HFFc6 (cell line): Measurements from ENCODE around the gene ANKRD22. TPM values are rescaled to one million over a fixed set of nuclear protein-coding genes. Genes with fewer than 3 reads are reported as not detected.

Experiments
- DNase-seq: peaks from one replicate; pipeline ENCODE4 v3.0.0-alpha.2; 2018
- H3K27ac Mint-ChIP-seq: 2 replicates; pipeline ENCODE4 v1.8.0; 2020; ENCODE audit warnings: mild to moderate bottlenecking, mixed read lengths
- H3K27me3 Mint-ChIP-seq: 2 replicates; pipeline ENCODE4 v1.8.0; 2021; ENCODE audit warnings: mild to moderate bottlenecking, moderate library complexity, mixed read lengths; ENCODE audit not compliant: insufficient read depth
- H3K36me3 Mint-ChIP-seq: 2 replicates; pipeline ENCODE4 v1.8.0; 2021; ENCODE audit warnings: low read depth, mixed read lengths
- H3K4me1 Mint-ChIP-seq: 2 replicates; pipeline ENCODE4 v1.8.0; 2020; ENCODE audit warnings: low read depth, mixed read lengths
- H3K4me3 Mint-ChIP-seq: 2 replicates; pipeline ENCODE4 v1.8.0; 2020; ENCODE audit warnings: mild to moderate bottlenecking, moderate library complexity, mixed read lengths
- H3K9me3 Mint-ChIP-seq: 2 replicates; pipeline ENCODE4 v1.8.0; 2020; ENCODE audit warnings: mild to moderate bottlenecking, mixed read lengths
- total RNA-seq, 6 experiments: library from RNA; stranded (reverse); fragmentation: NEBNext Ultra II Directional; extraction: Animal tissue kit (Norgen Biotek cat#: 25700); gene quantifications; 2 replicates in 1 of 6; 3 replicates in 5 of 6; pipeline ENCODE4 v1.2.3, GENCODE V29; 2021
- TF ChIP-seq, protein P1 (sequence below): fragments of 200-600 bp; sonication (generic); IDR thresholded peaks from 2 replicates; pipeline ENCODE4 v1.5.0; 2021; ENCODE audit warnings: antibody characterized with exemption, mild to moderate bottlenecking

Gene ANKRD22
- total RNA-seq, 6 experiments from 2014 or later = not detected

DNA sequence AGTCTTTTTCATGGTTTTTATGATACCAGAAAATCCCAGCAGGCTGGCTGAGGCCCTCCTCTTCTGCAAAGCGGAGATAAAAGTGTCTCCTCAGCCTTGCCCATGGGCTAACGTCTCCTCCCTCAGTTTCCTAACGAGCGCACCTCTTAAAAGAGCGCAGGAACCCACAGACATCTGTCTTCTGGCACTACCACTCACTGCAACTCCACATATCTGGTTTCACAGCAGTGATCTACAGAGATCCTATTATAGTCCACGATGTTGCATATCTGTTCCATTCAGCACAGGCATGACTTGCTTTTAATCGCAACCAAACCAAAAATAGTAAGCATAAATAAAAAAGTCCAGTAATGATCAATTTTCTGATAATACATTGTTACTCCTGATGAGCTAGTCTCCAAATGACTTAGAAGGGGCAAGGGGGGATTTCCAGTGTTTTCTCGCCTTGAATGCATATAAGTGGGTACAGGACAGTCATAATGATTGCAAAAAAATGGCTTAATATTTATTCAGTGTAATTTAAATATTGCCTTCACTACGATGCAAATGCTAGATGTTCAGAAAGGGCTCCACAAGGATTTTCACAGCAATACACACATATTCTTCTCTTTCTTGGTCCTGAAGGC is 20.9 kb downstream of the ANKRD22 start:
- H3K36me3 Mint-ChIP-seq = no peaks in the 10 kb centered on the region
- no peak overlapping the region for H3K27ac Mint-ChIP-seq
- H3K4me1 Mint-ChIP-seq = peaks cover 6% of the 10 kb centered on the region; the same call in 1 of the 2 replicates
- H3K9me3 Mint-ChIP-seq = no peaks in the 10 kb centered on the region
- H3K27me3 Mint-ChIP-seq = peaks cover 6% of the 10 kb centered on the region; the same call in 1 of the 2 replicates
- TF ChIP-seq, protein P1, sequence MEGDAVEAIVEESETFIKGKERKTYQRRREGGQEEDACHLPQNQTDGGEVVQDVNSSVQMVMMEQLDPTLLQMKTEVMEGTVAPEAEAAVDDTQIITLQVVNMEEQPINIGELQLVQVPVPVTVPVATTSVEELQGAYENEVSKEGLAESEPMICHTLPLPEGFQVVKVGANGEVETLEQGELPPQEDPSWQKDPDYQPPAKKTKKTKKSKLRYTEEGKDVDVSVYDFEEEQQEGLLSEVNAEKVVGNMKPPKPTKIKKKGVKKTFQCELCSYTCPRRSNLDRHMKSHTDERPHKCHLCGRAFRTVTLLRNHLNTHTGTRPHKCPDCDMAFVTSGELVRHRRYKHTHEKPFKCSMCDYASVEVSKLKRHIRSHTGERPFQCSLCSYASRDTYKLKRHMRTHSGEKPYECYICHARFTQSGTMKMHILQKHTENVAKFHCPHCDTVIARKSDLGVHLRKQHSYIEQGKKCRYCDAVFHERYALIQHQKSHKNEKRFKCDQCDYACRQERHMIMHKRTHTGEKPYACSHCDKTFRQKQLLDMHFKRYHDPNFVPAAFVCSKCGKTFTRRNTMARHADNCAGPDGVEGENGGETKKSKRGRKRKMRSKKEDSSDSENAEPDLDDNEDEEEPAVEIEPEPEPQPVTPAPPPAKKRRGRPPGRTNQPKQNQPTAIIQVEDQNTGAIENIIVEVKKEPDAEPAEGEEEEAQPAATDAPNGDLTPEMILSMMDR = no peak
- no peak overlapping the region for H3K4me3 Mint-ChIP-seq
- DNase-seq = no peak

DNA sequence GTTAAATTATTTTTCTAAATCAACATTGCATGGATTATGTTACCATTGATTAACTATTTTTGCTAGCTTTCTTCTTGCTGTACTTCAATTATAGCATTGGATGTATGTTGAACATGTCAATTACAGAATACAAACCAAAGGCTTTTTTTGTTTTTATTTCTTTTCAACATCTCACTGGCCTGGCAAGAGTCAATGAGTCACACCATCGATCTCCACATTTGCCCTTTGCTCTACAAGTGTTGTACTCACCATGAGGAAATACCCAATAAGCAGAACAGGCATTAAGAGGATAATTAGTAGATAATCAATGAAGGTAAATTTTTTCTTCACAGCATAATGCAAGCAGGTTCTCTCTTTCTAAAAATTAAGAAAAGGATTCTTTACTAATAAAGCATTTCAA is 23.3 kb downstream of the ANKRD22 start:
- no peak overlapping the region for H3K27ac Mint-ChIP-seq
- peaks cover 6% of the 10 kb centered on the region; the same call in 1 of the 2 replicates for H3K4me1 Mint-ChIP-seq
- H3K27me3 Mint-ChIP-seq = peaks cover 7% of the 10 kb centered on the region; the same call in 1 of the 2 replicates
- no peaks in the 10 kb centered on the region for H3K9me3 Mint-ChIP-seq
- no peak overlapping the region for H3K4me3 Mint-ChIP-seq
- no peak for DNase-seq
- TF ChIP-seq, protein P1 = no peak
- H3K36me3 Mint-ChIP-seq = no peaks in the 10 kb centered on the region

DNA sequence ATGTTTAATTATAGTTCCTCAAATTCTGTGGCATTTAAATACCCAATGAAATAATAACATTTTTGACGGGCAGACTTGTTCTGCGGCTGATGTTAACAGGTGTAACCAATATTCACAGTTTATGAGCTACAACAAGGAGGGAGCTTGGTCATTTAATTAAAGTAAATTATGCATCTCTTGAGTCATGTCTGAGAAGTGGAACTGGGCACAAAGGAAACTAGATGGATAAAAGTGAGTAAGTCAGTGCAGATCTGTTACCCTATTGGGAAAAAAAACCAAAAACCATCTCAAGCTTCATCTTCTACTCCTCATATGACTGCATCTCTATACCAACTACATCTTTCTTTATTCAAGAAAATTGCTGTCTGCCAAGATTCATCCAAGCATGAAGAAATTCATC is 24.0 kb downstream of the ANKRD22 start:
- TF ChIP-seq, protein P1 = no peak
- Mint-ChIP-seq H3K9me3 (no peaks in the 10 kb centered on the region), H3K36me3 (no peaks in the 10 kb centered on the region), H3K27me3 (peaks cover 2% of the 10 kb centered on the region; the same call in 1 of the 2 replicates), H3K4me1 (peaks cover 6% of the 10 kb centered on the region; the same call in 1 of the 2 replicates), H3K27ac (no peak overlapping the region), H3K4me3 (no peak overlapping the region)
- DNase-seq = no peak

DNA sequence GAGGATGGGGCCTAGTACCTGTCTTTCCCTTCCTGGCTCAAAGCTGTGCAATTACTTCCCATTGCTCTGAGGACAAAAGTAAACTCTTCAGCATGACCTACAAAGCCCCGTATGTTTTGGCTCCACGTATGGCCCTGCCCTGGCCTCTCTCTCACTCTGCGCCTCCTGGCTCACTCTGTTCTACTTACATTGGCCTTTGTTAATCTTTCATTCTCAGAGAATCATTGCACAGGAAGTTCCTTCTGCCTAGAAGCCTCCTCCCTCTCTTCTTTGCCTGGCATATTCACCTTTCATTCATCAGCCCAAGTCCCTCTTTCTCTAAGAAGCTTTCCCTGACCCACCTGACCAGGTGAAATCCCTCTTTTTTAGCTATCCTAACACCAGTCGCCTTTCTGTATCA is 25.3 kb downstream of the ANKRD22 start:
- H3K27me3 Mint-ChIP-seq = peaks cover 1% of the 10 kb centered on the region; the same call in 1 of the 2 replicates
- TF ChIP-seq, protein P1 = no peak
- H3K36me3 Mint-ChIP-seq = no peaks in the 10 kb centered on the region
- no peak for DNase-seq
- H3K4me3 Mint-ChIP-seq = no peak overlapping the region
- H3K4me1 Mint-ChIP-seq = peaks cover 6% of the 10 kb centered on the region; the same call in 1 of the 2 replicates
- H3K9me3 Mint-ChIP-seq = no peaks in the 10 kb centered on the region
- no peak overlapping the region for H3K27ac Mint-ChIP-seq

DNA sequence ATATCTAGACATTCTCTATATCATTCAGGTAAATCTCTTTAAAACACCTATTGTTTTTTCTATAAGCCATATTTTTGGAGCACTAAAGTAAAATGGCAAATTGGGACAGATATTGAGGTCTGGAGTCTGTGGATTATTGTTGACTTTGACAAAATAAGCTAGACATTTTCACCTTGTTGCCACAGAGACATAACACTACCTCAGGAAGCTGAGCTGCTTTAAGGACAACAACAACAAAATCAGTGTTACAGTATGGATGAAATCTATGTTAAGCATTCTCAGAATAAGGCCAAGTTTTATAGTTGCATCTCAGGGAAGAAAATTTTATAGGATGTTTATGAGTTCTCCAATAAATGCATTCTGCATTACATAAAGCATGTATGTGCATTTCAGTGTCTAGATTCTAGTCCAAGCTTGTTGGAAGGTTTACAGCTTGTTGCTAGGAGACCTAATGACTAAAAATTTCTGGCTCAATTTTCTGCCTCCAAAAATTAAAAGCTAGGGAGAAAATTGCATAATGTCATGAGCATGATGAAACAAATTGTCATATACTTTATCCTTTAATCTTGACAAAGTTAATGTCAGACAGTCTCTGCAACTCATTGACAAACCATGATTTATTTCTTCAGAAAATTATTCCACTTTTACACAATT is 30.8 kb downstream of the ANKRD22 start:
- Mint-ChIP-seq H3K4me1 (no peaks in the 10 kb centered on the region), H3K27me3 (peaks cover 7% of the 10 kb centered on the region), H3K36me3 (no peaks in the 10 kb centered on the region), H3K4me3 (no peak overlapping the region), H3K9me3 (no peaks in the 10 kb centered on the region), H3K27ac (no peak overlapping the region)
- DNase-seq = peak; percentile 59
- TF ChIP-seq, protein P1 = no peak
